Fibroblast of pulmonary artery (primary cell): ENCODE data around the gene TPRX2.
"Not testable (repeated sequence)": the region's sequence is repeated elsewhere in the genome, so short reads cannot be mapped to it uniquely, and the experiment has no call there.

Source experiments
- DNase-seq: peaks from one replicate; pipeline ENCODE4 v3.0.0-alpha.2; 2010; ENCODE audit warnings: low read depth
- H3K4me3 ChIP-seq: replicated peaks from 2 replicates; pipeline ENCODE4 v1.5.1; 2011; ENCODE audit warnings: low read depth, mild to moderate bottlenecking, control low read depth, low read length, moderate library complexity
- TF ChIP-seq, protein P1 (sequence below): IDR thresholded peaks from 2 replicates; pipeline ENCODE4 v1.5.1; 2011; ENCODE audit warnings: mild to moderate bottlenecking, control low read depth, low read length, inconsistent platforms; ENCODE audit errors: missing control alignments

The TPRX2 gene

DNA sequence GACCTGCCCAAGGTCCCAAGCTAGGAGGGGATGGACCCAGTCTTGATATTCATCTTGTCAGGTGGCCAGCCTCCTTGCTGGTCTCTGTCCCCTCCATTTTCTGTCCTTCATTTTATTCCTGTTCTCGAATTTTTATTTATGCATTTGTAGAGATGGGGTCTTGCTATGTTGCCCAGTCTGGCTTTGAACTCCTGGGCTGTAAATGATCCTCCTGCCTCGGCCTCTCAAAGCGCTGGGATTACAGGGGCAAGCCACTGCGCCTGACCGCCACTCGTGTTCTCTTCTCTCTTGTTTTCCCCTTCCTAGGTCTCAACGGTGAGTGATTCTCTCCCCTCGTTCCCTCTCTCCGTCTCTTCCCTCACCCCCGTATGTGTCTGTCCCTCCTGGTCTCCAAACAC is 10.6 kb upstream of the TPRX2 start:
- no peak overlapping the region for H3K4me3 ChIP-seq
- DNase-seq: no peak
- TF ChIP-seq, protein P1, sequence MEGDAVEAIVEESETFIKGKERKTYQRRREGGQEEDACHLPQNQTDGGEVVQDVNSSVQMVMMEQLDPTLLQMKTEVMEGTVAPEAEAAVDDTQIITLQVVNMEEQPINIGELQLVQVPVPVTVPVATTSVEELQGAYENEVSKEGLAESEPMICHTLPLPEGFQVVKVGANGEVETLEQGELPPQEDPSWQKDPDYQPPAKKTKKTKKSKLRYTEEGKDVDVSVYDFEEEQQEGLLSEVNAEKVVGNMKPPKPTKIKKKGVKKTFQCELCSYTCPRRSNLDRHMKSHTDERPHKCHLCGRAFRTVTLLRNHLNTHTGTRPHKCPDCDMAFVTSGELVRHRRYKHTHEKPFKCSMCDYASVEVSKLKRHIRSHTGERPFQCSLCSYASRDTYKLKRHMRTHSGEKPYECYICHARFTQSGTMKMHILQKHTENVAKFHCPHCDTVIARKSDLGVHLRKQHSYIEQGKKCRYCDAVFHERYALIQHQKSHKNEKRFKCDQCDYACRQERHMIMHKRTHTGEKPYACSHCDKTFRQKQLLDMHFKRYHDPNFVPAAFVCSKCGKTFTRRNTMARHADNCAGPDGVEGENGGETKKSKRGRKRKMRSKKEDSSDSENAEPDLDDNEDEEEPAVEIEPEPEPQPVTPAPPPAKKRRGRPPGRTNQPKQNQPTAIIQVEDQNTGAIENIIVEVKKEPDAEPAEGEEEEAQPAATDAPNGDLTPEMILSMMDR: no peak

DNA sequence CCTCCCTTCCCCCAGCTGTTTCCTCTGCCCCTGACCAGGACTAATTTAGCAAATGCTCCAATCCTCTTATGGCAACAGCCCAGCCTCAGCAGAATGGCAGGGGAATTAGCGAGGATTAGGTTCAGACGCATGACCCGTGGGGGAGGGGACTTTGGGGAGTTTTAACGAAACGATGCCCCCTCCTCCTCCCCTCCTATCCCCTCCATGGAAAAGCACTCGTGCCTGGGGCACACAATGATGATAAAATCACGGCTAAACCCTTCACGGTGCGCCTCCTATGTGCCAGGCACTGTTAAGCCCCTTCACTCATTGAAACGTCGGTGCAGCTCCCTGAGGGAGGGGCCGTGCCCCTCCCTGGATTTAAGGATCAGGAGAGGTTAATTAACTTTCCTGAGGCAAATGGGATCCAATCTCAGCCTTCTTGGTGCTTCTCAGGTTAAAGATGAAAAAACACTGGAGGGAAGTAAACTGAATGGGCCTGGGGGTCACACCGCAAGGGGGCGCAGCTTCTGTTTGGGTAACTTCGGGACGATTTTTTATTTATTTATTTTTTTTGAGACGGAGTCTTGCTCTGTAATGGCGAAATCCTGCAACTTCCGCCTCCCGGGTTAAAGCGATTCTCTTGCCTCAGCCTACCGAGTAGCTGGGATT is 10.1 kb upstream of the TPRX2 start:
- TF ChIP-seq, protein P1: peak; percentile 44
- DNase-seq: peak; percentile 23
- no peak overlapping the region for H3K4me3 ChIP-seq

DNA sequence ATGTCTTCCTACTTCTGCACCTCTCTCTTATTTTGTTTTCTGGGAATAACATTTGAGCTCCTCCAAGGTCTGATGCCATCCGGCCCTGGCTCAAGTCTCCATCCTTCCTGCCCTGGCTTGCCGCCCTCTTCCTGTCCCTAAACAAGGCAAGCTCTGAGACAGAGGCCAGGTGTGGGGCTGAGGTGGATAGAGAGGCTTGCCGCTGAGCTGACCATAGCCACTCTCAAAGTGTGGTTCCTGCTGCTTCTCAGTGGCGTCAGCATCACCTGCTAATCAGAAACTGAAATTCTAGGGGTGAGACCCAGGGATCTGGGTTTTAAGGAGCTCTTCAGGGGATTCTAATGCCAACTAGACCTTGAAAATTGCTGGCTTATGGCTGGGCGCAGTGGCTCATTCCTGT is 6.0 kb upstream of the TPRX2 start:
- no peak for DNase-seq
- TF ChIP-seq, protein P1: no peak

DNA sequence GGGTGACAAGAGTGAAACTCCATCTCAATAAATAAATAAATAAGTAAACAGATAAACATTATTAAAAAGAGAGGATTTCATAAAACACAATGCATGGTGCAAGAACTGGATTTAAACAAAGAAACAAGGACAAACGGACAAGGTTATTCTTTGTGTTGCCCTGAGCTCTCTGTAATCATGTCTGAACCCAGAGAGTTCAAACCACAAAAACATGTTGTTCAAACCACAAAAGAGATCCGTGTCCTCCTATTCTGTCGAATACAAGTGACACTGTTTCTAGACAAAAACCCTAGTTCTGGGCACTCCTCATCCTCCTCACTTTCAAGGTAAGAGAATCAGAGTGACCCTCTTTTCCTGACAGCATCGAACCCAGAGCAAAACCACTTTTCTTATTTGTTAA is 4.6 kb upstream of the TPRX2 start:
- no peak for DNase-seq
- H3K4me3 ChIP-seq: no peak overlapping the region
- TF ChIP-seq, protein P1: no peak

More for the DNA sequence above, 6.0 kb upstream of the TPRX2 start:
- H3K4me3 ChIP-seq: no peak overlapping the region

DNA sequence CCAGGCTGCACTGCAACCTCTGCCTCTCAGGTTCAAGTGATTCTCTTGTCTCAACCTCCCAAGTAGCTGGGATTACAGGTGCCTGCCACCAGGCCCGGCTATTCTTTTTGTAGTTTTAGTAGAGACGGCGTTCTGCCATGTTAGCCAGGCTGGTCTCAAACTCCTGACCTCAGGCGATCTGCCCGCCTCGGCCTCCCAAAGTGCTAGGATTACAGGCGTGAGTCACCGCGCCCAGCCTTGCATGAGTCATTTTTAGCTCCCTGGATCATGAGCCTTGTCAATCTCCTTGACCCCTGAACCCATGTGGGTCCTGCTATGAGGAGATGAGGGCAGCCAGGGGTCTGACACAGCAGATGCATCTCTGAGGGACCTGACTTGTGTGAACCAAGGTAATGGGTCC is 804 bp upstream of the TPRX2 start:
- not testable (repeated sequence) for DNase-seq, H3K4me3 ChIP-seq

DNA sequence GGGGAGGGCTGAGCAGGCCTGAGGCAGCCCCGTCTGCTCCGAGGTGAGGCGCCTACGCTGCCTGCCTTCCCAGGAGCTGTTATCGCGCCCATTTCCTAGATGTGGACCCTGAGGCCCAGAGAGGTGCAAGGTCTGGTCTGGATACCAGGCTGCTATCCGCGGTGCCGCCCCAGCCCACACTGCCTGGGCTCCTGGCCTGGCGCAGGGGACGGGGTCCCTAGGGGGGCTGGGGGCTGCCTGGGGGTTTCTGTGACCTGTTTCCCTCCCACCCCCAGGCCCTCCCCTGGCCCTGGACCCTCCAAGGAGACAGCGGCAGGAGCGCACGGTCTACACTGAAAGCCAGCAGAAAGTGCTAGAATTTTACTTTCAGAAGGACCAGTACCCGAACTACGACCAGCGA is 803 bp downstream of the TPRX2 start:
- H3K4me3 ChIP-seq, DNase-seq: not testable (repeated sequence)

DNA sequence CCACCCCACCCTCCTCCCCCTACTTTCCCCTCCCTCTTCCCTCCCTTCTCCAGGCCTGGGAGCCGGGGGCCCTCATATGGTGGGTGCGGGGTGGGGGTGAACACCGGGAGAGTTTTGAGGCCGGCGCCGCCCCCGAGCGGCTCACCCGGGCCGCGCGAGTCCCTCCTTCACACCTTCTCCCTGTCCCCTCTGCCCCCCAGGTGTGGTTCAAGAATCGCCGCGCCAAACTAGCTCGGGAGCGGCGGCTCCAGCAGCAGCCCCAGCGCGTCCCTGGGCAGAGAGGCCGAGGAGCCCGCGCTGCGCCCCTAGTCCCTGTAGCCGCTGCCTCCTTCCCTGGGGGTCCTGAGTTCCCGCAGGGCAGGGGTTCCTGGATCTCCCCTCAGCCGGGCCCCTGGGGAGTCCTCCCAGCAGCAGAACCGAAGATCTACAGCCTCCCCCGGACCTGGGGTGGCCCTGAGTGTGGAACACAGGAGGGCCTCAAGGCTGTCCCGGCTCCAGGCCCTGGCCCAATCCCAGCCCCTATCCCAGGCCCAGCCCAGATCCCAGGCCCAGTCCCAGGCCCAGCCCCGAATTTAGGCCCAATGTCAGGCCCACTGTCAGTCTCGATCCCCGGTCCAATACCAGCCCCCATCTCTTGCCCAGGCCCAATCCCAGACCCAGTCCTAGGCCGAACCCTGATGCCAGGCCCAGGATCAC is 1.7 kb downstream of the TPRX2 start:
- no peak for DNase-seq
- TF ChIP-seq, protein P1: no peak
- H3K4me3 ChIP-seq: no peak overlapping the region

DNA sequence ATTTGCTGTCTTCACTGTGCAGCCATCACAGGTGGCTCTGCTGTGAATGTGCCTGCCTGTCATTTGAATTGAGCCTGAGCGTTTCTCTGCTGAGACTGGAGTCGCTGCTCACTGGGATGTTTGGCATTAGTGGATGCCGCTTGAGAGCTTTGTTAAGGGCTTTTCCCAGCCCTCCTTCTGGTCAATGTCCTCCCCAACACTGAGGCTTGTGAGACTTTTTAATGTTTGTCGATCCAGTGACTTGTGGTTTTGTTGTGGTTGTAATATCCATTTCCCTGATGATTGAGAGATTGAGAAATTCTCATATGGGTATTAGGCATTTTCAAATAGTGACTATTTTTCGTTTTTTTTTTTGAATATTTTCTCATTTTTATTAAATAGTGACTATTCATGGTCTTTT is 2.6 kb downstream of the TPRX2 start:
- no peak for DNase-seq
- TF ChIP-seq, protein P1: no peak

More for the DNA sequence above, 2.6 kb downstream of the TPRX2 start:
- H3K4me3 ChIP-seq: no peak overlapping the region
